Measurements from ENCODE around the gene TSPEAR.
"Not testable (repeated sequence)": the region's sequence is repeated elsewhere in the genome, so short reads cannot be mapped to it uniquely, and the experiment has no call there.

Gene TSPEAR

DNA sequence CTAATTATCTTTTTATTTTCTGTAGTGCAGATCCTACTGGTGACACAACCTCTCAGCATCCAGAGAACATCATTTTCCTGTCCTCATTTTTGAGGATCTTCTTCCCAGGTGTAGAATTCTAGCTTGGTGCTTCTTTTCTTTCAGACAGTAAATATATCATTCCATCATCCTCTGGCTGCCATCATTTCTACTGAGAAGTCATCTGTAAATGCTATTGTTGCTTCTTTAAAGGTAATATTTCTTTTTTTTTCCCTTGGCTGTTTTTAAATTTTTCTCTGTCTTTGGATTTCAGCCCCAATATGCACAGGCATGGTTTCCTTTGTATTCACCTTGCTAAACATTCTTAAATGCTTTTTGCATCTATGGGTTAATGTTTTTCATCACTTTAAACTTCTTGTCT, 87.8 kb downstream of the TSPEAR start:
- no peak for DNase-seq

DNA sequence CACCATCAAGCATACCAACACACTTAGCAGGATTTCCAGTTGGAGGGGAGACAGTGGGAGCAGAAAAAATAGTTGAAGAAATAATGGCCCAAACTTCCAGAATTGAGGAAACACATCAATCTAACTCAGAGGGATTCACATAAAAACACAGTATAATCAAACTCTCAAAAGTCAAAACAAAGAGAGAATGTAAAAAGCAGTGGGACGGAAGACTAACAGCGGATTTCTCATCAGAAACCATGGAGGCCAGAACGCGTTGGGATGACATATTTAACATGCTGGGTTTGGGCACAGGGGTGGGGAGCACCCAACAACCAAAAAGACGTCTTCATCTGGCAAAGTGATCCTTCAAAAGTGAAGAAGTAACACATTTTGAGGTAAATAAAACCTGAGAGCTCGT, 91.5 kb downstream of the TSPEAR start:
- no peak for DNase-seq

DNA sequence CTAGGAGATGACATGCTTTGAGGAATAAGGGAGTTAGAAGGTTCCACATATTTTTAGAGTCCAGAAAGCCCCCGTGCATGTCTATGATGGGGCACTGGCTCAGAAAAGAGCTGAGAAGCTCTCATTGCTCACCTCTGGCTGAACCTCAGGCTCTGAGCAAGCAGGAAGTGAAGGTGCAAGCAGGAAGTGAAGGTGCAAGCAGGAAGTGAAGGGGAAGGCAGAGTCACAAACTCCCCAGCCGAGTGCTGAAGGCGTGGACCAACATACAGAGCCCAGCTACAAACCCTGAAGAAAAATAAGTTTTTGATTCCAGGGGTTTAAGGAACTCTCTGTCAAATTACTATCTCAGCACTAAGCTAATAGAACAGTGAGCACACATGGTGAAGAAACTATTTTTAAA, 92.5 kb downstream of the TSPEAR start:
- no peak for DNase-seq

DNA sequence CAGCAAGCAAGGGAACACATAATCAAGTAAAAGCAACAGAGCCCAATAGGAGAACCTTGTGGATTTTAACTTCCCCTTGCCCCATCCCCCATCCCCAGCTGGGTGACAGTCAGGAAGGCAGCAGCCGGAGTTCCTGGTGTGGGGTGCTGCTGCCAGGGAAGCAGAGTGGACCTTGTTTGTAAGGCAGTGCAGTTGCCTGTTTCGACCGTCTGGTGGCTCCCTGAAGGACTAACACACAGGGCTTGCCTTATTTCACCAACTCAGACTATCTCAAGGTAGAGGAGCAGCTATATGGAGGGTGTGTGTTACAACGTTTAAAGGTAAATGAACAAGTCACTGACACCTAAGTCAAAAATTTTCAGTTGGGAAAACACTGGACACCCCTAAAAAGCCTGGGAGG, 92.9 kb downstream of the TSPEAR start:
- no peak for DNase-seq

DNA sequence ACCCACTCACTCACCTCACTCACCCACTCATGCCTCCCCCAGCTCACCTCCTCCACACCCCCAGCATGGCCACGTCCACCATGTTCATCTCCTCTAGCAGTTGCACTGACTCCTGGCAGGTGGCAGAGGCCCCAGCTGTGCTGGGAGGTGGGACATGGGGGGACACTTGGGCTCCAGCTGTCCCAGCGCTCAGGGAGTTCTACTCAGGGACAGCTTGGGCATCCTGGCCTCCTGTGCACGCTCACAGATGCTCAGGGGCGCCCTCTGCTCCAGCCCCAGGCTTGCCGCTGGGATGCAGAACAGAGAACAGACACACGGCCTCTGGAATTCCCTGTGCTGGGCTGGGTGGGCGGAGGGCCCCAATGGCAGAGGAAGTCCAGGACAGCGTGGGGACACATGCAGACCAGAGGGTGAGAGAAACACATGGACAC, 94.3 kb downstream of the TSPEAR start:
- no peak for DNase-seq

DNA sequence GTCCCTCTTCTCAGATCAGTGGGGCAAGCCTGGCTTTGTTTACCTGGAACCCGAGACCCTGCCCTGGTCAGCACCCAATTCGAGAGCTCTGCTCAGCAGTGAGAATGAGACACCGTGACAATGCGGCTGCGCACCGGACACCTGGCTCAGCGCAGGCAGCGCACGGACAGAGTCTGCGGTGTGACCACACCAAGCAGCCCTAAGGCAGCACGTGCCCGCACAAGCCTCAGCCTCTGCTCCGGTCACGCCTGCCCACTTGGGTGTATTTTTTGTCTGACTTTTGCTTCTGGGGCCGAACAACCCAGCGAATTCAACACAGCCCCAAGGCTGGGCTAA, 94.8 kb downstream of the TSPEAR start:
- no peak for DNase-seq

DNA sequence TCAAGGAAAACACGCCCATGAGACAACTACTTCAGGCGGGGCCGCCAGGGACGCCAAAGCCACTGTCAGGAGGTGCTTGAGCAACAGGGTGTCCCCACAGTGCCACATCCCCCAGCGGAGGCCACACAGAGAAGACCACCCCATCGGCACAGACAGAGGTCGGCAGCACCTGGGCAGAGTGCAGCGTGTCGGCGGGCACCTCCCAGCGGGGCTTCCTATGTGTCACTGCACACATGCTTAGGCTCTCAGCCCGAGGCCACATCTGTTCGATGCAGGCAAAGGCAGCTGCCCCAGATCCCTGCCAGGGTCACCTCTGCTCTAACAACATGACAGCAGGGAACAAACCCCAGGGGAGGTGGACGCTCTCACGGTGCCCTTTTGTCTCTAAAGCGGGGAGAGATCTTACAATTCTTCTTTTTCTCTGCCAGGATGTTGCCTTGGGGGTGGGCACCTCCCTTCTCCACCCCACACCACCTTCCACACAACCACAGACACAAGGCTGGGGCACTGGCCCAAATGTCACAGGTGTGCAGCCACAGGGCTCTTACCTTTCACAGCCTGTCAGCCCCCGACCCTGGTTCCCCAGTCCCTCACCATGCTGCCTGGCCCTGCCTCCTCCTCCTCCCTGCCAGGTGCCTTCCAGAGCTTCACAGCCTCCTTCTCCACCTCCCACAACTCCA, 95.3 kb downstream of the TSPEAR start:
- DNase-seq = no peak

DNA sequence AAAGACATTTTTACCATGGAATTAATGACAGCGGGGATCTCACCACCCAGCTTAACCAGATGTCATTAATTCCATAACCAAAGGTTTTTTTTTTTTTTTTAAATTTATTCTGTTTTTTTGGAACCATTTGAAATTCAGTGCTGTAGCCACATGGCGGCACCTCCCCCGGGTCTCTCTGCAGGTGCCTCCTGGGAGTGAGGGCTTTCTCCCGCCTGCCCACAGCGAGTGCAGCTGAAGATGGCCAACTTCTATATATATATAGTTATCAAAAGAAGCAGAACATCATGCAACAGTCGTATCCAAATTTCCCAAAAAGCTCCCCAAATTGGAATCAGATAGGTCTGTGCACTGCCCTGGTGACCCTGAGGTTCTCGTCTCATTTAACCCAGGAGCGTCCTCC, 95.9 kb downstream of the TSPEAR start:
- no peak for DNase-seq

DNA sequence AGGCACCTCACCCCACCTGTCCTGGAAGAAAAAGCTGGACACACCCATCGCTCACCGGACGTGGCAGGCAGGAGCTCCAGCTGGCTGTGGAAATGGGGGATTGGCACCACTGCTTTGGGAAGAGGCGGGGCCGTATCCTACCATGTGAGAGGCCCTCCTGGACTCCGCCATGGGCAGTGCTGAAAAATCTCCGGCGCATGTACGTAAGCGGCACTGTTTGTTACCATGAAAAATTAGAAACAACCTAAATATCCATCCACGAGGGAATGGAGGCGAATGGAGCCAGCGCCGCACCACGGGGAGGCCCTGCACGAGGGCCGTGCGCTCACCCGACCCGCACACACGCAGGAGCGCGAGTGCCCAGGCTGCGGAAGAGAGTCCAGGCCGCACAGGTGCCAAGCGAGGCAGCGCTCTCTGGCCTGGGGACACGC, 96.4 kb downstream of the TSPEAR start:
- no peak for DNase-seq

DNA sequence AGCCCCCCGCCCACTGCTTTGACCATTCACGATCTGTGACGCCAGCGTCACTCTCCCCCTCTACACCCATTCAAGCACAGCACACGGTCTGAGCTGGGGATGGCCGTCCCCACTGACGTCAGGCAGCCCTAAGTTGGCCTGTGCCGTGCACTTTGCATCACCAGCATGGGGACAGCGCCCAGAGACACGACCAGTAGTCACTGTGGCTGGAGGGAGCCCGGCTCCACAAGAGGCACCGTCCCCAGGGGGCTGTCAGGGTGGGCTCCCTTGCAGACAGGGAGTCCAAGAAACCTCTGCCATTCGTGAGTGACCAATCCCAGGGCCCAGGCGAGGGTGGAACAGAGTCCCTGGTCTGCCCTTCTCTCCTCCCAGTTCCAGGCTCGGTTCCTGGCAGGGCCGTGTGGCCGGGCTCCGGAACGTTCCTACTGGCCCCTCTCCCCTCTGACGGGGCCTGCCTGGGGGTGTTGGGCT, 97.2 kb downstream of the TSPEAR start:
- no peak for DNase-seq

DNA sequence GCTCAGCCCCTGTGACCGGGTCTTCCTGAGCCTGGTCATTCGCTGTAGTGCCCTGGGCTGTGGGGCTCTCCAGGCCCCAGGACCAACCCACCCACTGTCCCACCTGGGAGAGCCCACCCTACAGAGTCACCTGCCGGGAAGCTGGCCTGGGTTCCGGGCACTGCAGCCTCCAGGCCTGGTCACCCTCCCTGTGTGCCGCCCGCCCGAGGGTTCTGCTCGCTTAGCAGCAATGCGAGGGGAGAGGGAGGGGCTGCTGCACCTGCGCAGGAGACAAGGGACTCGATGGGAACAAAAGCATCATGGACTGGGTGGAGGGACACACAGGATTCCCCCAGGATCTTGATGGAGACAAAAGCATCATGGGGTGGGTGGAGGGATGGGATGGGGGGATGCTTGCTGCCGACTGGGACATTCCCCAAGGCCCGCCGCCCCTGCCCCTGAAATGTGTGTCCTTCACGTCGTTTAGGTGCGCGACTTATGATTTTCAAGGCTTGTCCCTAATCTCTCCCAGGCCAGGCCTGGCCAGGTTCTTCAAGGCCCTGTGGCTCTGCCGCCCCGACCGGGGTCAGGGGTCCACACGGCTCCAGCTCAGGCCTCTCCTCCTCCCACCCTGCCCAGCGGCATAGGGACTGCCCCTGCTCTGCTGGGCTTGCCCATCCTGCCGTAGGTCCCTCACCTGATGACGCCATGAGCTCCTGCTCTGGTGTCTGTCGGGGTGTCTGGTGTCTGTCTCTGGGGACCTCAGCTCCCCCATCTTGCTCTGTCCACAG, 97.8 kb downstream of the TSPEAR start:
- no peak for DNase-seq

DNA sequence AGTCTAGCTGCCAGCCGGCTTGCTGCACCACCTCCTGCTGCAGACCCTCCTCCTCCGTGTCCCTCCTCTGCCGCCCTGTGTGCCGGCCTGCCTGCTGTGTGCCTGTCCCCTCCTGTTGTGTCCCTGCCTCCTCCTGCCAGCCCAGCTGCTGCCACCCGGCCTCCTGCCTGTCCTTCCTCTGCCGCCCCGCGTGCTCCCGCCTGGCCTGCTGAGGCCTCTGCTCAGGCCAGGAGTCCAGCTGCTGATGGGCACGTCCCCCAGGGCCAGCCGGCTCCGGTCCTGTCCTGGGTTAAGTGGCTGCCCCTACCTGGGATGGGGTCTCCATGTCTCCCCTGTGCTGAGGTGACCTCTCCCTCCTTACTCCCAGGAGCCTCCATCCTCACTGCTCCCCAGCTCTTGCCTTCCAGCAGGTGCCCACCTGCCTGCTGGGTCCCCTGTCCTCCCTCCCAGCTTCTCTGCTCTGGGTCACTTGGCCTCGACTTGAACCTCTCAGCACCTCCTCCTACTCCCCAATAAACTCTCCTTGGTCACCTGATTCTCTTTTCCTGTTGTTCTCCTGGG, 98.6 kb downstream of the TSPEAR start:
- no peak for DNase-seq

DNA sequence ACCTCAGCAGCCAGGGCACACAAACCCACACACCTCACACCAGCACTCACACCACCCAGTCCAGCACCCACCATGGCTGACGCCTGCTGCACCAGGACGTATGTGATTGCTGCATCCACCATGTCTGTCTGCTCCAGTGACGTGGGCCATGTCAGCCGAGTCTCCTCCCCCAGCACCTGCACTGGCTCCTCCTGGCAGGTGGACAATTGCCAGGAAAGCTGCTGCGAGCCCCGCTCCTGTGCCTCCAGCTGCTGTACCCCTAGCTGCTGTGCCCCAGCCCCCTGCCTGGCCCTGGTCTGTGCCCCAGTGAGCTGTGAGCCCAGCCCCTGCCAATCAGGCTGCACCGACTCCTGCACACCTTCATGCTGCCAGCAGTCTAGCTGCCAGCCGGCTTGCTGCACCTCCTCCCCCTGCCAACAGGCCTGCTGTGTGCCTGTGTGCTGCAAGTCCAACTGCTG, 99.3 kb downstream of the TSPEAR start, which contains the start of gene KRTAP10-8:
TSS of gene KRTAP10-8 (plus strand) at position 51 of the 458 bp plus-strand sequence. CDS start at position 73, 22 bp downstream.
- no peak for DNase-seq

DNA sequence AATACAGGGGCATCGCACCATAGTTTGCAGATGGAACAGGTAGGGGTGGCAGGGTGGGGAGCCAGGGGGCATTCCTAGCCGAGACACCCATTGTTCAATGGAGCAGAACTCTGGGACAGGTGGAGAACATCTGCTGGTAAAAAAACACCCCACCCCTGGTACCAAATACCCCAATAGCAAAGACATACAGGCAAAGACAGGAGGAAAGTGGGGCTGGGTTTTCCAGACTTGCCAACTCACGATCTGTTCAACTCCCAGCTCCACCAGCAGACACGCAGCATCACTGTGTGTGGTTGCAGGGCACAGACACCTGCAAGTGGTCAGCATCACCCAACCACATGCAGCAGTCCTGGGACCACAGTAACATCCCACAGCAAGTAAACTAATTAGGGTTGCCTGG, 99.8 kb downstream of the TSPEAR start:
- DNase-seq = no peak

DNA sequence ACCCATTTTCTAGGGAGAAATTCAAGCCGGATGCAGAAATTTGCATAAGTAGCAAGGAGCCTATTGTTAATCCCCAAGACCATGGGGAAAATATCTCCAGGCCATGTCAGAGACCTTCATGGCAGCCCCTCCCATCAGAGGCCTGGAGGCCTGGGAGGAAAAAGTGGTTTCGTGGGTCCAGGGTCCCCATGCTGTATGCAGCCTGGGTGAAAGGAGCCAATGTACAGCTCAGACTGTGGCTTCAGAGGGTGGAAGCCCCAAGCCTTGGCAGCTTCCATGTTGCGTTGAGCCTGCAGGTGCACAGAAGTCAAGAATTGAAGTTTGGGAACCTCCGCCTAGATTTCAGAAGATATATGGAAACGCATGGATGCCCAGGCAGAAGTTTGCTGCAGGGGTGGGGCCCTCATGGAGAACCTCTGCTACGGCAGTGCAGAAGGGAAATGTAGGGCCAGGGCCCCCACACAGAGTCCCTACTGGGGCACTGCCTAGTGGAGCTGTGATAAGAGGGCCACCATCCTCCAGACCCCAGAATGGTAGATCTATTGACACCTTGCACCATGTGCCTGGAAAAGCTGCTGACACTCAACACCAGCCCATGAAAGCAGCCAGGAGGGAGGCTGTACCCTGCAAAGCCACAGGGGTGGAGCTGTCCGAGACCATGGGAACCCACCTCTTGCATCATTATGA, 101.1 kb downstream of the TSPEAR start:
- not testable (repeated sequence) for DNase-seq

DNA sequence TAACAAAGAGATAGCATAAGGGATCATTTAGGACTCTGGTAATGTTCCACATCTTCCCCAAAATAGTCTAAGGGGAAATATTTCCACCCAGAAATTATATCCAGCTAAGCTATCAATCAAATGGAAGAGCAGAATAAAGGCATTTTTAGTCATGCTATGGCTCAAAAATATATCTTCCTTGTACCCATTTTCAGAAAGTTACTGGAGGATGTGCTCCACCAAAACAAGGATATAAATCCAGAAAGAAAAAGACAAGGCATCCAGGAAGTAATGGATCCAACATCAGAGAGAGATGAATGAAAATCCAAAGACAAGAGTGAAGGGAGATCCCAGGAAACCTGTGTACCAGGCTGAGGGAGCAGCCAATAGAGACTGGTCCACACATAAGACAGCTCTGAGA, 102.2 kb downstream of the TSPEAR start:
- no peak for DNase-seq

DNA sequence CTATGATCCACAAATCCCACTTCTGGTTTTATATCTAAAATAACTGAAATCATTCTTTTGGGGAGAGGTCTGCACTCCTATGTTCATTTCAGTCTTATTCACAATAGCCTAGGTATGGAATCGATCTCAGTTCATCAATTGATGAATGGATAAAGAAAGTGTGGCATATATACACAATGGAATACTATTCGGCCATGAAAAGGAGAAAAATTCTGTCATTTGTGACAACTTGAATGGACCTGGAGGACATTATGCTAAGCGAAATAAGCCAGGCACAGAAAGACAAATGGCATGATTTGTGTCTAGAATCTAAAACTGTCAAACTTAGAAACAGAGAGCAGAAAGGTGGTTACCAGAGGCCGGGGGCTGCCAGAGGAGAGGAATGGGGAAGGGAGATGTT, 104.9 kb downstream of the TSPEAR start:
- no peak for DNase-seq

DNA sequence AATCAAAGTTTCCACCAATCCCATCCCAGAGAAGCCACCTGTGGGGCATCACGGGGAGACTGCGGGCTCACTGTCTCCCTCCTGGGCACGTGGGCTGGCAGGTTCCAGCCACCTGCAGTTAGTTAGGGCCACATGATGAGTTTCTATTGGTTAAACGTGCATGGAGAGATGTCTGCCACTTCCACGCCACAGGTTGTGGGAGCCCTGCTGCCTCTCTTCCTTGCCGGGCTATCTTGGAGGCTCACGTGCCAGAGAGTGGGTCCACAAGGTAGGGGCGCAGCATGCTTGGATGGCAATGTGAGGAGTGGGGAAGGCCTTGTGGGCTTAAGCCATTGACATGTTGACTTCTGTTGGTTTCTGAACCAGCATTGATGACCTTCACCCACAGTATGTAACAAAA, 107.5 kb downstream of the TSPEAR start:
- no peak for DNase-seq

DNA sequence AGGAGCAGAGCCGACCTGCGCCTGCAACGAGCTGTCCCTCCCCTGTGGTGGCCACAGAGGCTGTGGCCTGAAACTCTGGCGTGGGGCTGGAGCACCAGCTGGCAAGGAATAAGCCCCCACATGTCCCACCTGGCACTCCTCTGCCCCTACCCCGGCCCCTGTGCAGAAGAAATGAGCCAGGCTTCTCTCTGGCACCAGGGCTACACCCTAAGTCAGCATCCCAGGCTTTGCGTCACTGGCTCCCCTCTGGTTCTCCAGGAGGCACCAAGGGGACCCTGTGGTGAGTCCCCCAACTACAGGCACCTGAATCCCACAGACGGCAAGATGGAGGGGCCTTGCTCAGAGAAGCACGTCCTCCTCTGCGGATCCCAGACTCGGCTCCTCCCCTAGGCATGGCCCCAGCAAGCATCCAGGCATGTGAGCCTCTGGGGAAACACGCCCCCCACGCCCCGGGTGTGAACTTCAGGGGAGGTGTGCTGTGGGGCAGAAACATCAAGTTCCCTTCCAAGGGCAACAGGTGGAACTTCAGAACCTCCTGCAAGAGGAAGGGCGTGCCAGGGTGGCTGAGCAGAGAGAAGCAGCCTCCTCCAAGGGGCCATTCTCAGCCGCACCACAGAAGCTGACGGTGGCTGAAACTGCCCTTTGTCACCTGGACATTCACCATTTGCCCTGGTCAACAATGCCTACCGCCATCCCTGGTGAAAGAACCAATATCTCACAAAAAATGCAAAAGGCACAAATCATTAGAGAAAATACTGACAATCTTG, 108.1 kb downstream of the TSPEAR start:
- no peak for DNase-seq

DNA sequence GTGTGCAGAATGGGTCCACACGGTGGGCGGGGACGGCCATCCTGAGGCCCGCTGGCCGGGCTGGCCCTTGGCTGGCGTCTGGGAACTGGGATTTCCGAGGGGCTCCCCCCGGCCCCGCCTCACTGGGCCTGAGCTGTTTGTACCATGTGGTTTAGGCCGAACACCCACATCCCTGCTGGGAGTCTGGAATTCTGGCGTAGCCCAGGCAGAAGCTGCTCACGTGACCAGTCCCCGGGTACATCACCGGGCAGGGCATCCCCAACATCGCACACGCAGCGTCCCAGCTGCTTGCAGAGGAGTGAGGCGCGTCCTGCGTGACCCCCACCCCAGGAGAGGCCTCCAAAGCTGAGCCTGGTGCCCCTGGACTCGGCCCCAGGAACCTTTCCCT, 108.9 kb downstream of the TSPEAR start:
- DNase-seq = no peak

DNA sequence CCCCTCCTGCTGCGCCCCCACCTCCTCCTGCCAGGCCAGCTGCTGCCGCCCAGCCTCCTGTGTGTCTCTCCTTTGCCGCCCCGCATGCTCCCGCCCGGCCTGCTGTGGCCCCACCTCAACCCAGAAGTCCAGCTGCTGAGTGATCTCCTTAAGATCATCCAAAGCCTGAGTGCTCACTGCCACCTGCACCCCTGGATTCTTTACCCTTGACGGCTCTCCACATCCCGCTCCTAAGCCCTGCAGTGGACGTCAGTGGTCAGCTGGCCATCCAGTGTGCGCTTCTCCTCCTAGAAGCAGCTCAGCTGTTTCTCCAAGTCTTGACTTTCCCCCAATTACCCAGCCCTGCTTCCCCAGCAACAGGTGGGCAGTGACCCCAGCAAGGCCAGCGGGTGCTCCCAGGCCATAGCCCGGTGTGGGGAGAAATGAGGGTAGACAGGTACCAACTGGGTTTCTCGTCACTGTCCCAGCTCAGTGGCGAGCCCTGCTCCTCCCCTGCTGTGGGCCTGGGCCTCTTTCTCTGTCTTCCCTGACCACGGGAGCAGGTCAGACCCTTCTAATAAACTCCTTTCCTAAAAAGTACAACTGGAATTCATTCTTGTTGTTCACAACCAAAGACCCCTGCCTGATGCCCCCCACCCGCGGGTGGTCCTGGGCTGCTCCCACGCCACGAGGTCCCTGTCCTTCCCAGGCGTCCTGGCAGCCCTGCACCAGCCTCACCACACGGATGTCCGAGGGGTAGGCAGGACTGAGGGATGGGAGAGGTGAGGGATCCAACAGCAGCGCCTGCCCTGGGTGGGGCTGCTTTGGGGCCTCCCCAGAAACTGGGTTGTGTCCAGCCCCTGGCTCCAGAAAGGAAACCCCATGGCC, 109.5 kb downstream of the TSPEAR start:
- no peak for DNase-seq

DNA sequence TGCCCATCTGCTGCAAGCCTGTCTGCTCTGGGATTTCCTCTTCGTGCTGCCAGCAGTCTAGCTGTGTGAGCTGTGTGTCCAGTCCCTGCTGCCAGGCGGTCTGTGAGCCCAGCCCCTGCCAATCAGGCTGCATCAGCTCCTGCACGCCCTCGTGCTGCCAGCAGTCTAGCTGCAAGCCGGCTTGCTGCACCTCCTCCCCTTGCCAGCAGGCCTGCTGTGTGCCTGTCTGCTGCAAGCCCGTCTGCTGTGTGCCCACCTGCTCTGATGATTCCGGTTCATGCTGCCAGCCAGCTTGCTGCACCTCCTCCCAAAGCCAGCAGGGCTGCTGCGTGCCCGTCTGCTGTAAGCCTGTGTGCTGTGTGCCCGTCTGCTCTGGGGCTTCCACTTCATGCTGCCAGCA, 110.3 kb downstream of the TSPEAR start:
- DNase-seq = not testable (repeated sequence)

Measured in NCI-H1436 treated with DMSO at 0.1 percent for 48 hours (cell line).